Measurements from ENCODE around the gene PAK5.

PAK5 gene

DNA sequence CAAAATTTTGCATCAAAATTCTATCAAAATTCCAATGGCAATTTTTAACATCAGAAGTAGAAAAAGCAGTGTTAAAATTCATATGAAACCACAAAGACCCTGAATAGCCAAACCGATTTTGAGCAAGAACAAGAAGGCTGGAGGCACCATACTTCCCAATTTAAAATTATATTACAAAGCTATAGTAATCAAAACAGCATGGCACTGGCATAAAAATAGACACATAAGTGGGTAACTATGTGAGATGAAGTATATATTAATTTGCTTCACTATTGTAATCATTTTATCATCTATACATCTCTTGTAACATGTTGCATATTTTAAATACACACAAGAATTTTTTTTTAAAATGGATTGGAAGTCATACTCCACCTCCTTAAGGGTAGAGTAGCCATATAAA, 77.4 kb downstream of the PAK5 start:
- no peak for TF ChIP-seq CTCF (conservative IDR thresholded peaks at IDR 0.05; ENCODE audit: control insufficient read depth, insufficient read depth, low read depth, low read length)
- H3K4me3 ChIP-seq (ENCODE audit: control insufficient read depth, low read depth, low read length) = no peak overlapping the region
- DNase-seq (ENCODE audit: low read depth) = no peak

- H3K4me3 ChIP-seq (ENCODE audit: control insufficient read depth, low read depth, low read length) = no peak overlapping the region
- DNase-seq (ENCODE audit: low read depth) = no peak
- no peak for TF ChIP-seq CTCF (conservative IDR thresholded peaks at IDR 0.05; ENCODE audit: control insufficient read depth, insufficient read depth, low read depth, low read length)
These were observed 79.5 kb downstream of the PAK5 start for GRCh38 chr20:9759392-9759791.

DNA sequence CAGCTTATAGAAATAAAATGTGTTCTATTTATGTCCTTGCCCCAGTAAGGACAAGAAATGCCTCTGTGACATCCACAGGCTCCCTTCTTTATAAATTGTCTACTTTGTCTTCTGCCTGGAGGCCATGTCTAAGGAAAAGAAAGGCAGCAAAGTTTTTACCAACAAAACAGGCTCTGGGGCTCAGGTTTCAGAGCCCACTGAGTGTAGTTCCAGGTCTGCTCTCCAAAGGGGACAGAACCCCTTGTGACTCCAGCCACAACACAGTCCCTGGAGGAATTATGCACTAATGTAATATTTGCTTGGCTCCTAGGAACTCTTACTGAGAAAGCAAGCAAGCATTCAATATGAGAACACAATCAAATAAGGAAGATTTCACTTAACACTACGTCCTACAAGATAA, 80.1 kb downstream of the PAK5 start:
- TF ChIP-seq CTCF (conservative IDR thresholded peaks at IDR 0.05; ENCODE audit: control insufficient read depth, insufficient read depth, low read depth, low read length) = no peak
- DNase-seq (ENCODE audit: low read depth) = no peak
- no peak overlapping the region for H3K4me3 ChIP-seq (ENCODE audit: control insufficient read depth, low read depth, low read length)

GRCh38 chr20:9756660-9757059, 82.2 kb downstream of the PAK5 start:
- TF ChIP-seq CTCF (conservative IDR thresholded peaks at IDR 0.05; ENCODE audit: control insufficient read depth, insufficient read depth, low read depth, low read length) = no peak
- DNase-seq (ENCODE audit: low read depth) = no peak
- no peak overlapping the region for H3K4me3 ChIP-seq (ENCODE audit: control insufficient read depth, low read depth, low read length)

DNA sequence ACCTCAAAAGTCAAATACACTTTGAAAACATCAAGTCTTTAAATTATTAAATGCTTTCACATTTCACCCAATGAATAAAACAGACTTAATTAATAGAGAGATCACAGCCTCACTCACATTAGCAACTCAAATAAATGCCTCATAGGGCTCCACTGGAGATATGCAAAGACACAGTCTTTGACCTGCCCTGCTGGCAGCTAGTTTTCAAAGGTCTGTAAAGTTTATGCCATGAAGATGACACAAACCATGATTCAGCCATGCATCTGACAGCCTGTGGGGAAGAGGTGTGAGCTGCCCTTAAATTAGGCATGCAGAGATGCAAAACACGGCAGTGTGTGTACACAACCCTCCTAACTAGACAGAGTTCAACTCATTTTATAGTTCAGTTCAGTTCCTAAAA, 83.6 kb downstream of the PAK5 start:
- TF ChIP-seq CTCF (conservative IDR thresholded peaks at IDR 0.05; ENCODE audit: control insufficient read depth, insufficient read depth, low read depth, low read length) = no peak
- no peak overlapping the region for H3K4me3 ChIP-seq (ENCODE audit: control insufficient read depth, low read depth, low read length)
- no peak for DNase-seq (ENCODE audit: low read depth)

GRCh38 chr20:9744551-9744950, 94.3 kb downstream of the PAK5 start:
- DNase-seq (ENCODE audit: low read depth) = no peak
- no peak overlapping the region for H3K4me3 ChIP-seq (ENCODE audit: control insufficient read depth, low read depth, low read length)
- TF ChIP-seq CTCF (conservative IDR thresholded peaks at IDR 0.05; ENCODE audit: control insufficient read depth, insufficient read depth, low read depth, low read length) = no peak

DNA sequence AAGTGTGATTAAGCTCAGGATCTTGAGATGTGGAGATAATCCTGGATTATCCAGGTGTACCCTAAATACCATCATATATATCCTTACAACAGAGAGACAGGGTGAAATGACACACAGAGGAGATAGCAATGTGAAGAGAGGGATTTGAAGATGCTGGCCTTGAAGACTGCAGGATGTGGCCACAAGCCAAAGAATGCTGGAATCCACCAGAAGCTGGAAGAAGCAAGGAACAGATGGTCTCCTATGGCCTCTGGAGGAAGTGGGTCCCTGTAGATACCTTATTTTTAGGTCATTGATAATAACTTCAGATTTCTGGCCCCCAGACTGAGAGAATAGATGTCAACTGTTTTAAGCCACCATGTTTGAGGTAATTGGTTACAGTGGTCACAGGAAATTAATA, 95.0 kb downstream of the PAK5 start:
- no peak for TF ChIP-seq CTCF (conservative IDR thresholded peaks at IDR 0.05; ENCODE audit: control insufficient read depth, insufficient read depth, low read depth, low read length)
- DNase-seq (ENCODE audit: low read depth) = no peak
- H3K4me3 ChIP-seq (ENCODE audit: control insufficient read depth, low read depth, low read length) = no peak overlapping the region

All from fibroblast of mammary gland (primary cell).